GM12864 (cell line): Measurements from ENCODE around the gene DENND1A.
A peak's percentile ranks its signal among the peaks of the same experiment; 100 is the strongest.

ENCODE experiments used
- DNase-seq: peaks from one replicate; pipeline ENCODE4 v3.0.0-alpha.2; 2011; ENCODE audit warnings: low read depth
- H3K4me3 ChIP-seq: 2 replicates; pipeline ENCODE4 v1.5.1; 2011; ENCODE audit warnings: mild to moderate bottlenecking, low read depth, low read length, control low read depth
- TF ChIP-seq, protein P1 (sequence below): IDR thresholded peaks from 2 replicates; pipeline ENCODE4 v1.5.1; 2011; ENCODE audit warnings: low read depth, mild to moderate bottlenecking, moderate library complexity, low read length, control low read depth, inconsistent platforms; ENCODE audit errors: missing control alignments

DENND1A gene

GRCh38 chr9:123551734-123552133 is 378.2 kb downstream of the DENND1A start:
- TF ChIP-seq, protein P1, sequence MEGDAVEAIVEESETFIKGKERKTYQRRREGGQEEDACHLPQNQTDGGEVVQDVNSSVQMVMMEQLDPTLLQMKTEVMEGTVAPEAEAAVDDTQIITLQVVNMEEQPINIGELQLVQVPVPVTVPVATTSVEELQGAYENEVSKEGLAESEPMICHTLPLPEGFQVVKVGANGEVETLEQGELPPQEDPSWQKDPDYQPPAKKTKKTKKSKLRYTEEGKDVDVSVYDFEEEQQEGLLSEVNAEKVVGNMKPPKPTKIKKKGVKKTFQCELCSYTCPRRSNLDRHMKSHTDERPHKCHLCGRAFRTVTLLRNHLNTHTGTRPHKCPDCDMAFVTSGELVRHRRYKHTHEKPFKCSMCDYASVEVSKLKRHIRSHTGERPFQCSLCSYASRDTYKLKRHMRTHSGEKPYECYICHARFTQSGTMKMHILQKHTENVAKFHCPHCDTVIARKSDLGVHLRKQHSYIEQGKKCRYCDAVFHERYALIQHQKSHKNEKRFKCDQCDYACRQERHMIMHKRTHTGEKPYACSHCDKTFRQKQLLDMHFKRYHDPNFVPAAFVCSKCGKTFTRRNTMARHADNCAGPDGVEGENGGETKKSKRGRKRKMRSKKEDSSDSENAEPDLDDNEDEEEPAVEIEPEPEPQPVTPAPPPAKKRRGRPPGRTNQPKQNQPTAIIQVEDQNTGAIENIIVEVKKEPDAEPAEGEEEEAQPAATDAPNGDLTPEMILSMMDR = no peak
- DNase-seq = no peak
- no peak overlapping the region for H3K4me3 ChIP-seq

DNA sequence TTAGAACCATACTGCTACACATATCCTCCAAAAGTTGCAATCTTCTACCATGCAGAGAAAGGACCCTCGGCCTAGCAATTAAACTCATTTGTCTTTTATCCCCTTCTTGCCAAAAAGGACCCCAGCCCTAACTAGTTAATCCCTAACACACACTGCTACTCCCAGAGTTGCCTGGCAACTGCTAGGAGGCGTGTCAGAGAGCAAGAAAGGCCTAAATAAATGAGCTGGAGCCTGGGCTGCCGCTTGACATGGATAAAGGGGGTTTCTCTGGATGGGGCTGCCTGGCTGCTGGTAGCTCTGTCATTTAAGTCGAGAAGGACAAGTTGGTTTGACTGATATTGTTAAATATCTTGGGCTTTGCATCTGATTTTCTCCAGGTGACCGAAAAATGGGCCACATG is 379.1 kb downstream of the DENND1A start:
- DNase-seq = no peak
- no peak overlapping the region for H3K4me3 ChIP-seq
- TF ChIP-seq, protein P1 = no peak

DNA sequence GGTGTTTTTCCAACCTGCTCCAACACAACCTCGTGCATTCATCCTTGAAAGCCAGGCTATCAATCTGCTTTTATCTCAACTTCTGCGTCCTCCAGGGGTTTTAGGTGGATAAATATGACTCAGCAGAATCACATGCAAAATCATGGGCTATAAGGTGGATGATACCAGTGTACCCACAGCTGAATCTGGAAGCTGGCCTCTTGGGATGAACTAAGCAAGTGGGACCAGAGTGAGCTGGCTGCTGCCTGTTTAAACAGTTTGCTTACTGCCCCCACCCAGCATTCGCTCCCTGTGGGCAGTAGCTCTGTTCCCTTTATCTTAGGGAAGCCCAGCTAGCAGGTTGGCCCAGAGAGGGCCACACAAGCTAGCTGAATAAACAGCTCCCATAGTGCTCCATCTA is 379.9 kb downstream of the DENND1A start:
- TF ChIP-seq, protein P1 = no peak
- no peak for DNase-seq

GRCh38 chr9:123548741-123549545 is 381.0 kb downstream of the DENND1A start:
- TF ChIP-seq, protein P1 = no peak
- DNase-seq = no peak

More for the DNA sequence above, 379.9 kb downstream of the DENND1A start:
- no peak overlapping the region for H3K4me3 ChIP-seq

DNA sequence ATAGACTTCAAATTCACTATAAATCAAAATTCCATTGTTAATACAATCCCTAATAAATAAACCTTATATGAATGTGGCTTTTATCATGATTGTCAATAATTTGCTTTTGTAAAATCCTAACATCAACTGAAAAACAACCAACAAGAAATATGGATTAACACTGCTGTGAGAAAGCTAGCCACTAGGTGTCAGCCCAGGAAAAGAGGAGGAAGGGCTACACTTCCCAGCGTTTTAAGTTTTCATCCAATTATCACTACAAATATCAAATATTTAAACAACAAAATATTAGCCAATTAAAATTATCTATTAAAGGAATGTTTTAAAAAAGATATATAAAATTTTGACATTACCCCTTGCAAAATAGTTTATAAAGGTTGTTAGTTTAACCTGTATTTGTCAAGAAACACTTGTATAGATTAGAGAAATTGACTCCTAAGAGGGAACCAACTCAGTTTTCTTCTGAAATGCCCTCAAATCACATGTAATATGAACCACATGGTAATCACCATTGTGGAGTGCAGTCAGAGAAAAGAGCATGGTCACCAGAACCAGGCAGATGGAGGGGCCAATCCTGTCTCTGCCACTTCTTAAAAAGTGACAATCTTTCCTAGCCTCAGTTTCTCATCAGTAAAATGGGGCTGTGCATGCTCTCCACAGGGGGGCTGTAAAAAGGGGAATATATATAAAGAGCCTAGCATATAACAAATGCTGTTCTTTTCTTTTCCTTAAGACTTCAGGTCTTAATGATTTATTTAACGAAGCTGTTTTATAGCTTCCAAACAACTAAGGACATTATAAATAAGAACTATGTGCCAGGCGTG is 385.7 kb downstream of the DENND1A start:
- no peak overlapping the region for H3K4me3 ChIP-seq
- no peak for DNase-seq
- TF ChIP-seq, protein P1 = peak; percentile 60

More at GRCh38 chr9:123548741-123549545, 381.0 kb downstream of the DENND1A start:
- H3K4me3 ChIP-seq = no peak overlapping the region

GRCh38 chr9:123543492-123543891 is 386.4 kb downstream of the DENND1A start:
- TF ChIP-seq, protein P1 = no peak
- no peak for DNase-seq
- H3K4me3 ChIP-seq = no peak overlapping the region
